HUES48 (cell line): ENCODE data around the gene NECTIN2.
"Not testable (repeated sequence)": the region's sequence is repeated elsewhere in the genome, so short reads cannot be mapped to it uniquely, and the experiment has no call there.

Experiments
- H3K27ac ChIP-seq: one replicate; pipeline ENCODE4 v1.7.0; 2013; ENCODE audit warnings: low read depth, low read length, inconsistent platforms
- H3K27me3 ChIP-seq: 2 replicates; pipeline ENCODE4 v1.6.1; 2013; ENCODE audit warnings: mild to moderate bottlenecking, low read length; ENCODE audit not compliant: control insufficient read depth, insufficient read depth
- H3K36me3 ChIP-seq: 2 replicates; pipeline ENCODE4 v1.6.1; 2013; ENCODE audit warnings: low read length; ENCODE audit not compliant: control insufficient read depth, insufficient read depth
- H3K4me1 ChIP-seq: 2 replicates; pipeline ENCODE4 v1.6.1; 2013; ENCODE audit warnings: mild to moderate bottlenecking, low read length; ENCODE audit not compliant: control insufficient read depth, insufficient read depth
- H3K4me3 ChIP-seq: 2 replicates; pipeline ENCODE4 v1.5.1; 2013; ENCODE audit warnings: mild to moderate bottlenecking, low read depth, low read length
- H3K9ac ChIP-seq: 2 replicates; pipeline ENCODE4 v1.6.1; 2013; ENCODE audit warnings: mild to moderate bottlenecking, low read depth, low read length, moderate library complexity
- H3K9me3 ChIP-seq: 2 replicates; pipeline ENCODE4 v1.6.1; 2013; ENCODE audit warnings: low read length; ENCODE audit not compliant: control insufficient read depth, insufficient read depth

NECTIN2 gene

DNA sequence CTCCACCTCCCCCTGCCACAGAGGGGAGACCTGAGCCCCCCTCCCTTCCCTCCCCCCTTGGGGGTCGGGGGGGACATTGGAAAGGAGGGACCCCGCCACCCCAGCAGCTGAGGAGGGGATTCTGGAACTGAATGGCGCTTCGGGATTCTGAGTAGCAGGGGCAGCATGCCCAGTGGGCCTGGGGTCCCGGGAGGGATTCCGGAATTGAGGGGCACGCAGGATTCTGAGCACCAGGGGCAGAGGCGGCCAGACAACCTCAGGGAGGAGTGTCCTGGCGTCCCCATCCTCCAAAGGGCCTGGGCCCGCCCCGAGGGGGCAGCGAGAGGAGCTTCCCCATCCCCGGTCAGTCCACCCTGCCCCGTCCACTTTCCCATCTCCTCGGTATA, 57.1 kb downstream of the NECTIN2 start:
- Histone ChIP-seq H3K27ac (no peak overlapping the region), H3K36me3 (peaks cover 60% of the 10 kb centered on the region), H3K9ac (no peak overlapping the region)

GRCh38 chr19:44903602-44904425, 57.7 kb downstream of the NECTIN2 start:
- peak overlapping the region; percentile 60 for H3K27ac ChIP-seq
- H3K9ac ChIP-seq: no peak overlapping the region
- peaks cover 5% of the 10 kb centered on the region; the same call in 1 of the 2 replicates for H3K4me1 ChIP-seq
- H3K9me3 ChIP-seq: no peaks in the 10 kb centered on the region
- H3K36me3 ChIP-seq: peaks cover 61% of the 10 kb centered on the region
- no peak overlapping the region for H3K4me3 ChIP-seq
- H3K27me3 ChIP-seq: no peaks in the 10 kb centered on the region

More for the DNA sequence above, 57.1 kb downstream of the NECTIN2 start:
- Histone ChIP-seq H3K4me3 (no peak overlapping the region), H3K4me1 (peaks cover 5% of the 10 kb centered on the region; the same call in 1 of the 2 replicates), H3K27me3 (no peaks in the 10 kb centered on the region), H3K9me3 (no peaks in the 10 kb centered on the region)

DNA sequence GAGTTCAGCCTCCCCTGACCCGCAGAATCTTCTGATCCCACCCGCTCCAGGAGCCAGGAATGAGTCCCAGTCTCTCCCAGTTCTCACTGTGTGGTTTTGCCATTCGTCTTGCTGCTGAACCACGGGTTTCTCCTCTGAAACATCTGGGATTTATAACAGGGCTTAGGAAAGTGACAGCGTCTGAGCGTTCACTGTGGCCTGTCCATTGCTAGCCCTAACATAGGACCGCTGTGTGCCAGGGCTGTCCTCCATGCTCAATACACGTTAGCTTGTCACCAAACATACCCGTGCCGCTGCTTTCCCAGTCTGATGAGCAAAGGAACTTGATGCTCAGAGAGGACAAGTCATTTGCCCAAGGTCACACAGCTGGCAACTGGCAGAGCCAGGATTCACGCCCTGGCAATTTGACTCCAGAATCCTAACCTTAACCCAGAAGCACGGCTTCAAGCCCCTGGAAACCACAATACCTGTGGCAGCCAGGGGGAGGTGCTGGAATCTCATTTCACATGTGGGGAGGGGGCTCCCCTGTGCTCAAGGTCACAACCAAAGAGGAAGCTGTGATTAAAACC, 58.4 kb downstream of the NECTIN2 start:
- H3K36me3 ChIP-seq: peaks cover 56% of the 10 kb centered on the region

GRCh38 chr19:44905437-44906160, 59.5 kb downstream of the NECTIN2 start, which contains the start of gene APOE:
Gene APOE, plus strand, starts transcription at chr19:44905796. Its CDS starts 829 bp downstream, at chr19:44906625.
- H3K4me1 ChIP-seq: peaks cover 5% of the 10 kb centered on the region; the same call in 1 of the 2 replicates
- peaks cover 45% of the 10 kb centered on the region for H3K36me3 ChIP-seq
- H3K9ac ChIP-seq: peak within 1 kb of the TSS; percentile 81
- no peaks in the 10 kb centered on the region for H3K27me3 ChIP-seq
- no peaks in the 10 kb centered on the region for H3K9me3 ChIP-seq
- peak within 1 kb of the TSS; percentile 90 for H3K4me3 ChIP-seq
- peak within 1 kb of the TSS; percentile 90 for H3K27ac ChIP-seq

More for the DNA sequence above, 58.4 kb downstream of the NECTIN2 start:
- peaks cover 5% of the 10 kb centered on the region; the same call in 1 of the 2 replicates for H3K4me1 ChIP-seq
- H3K27ac ChIP-seq: no peak overlapping the region
- H3K4me3 ChIP-seq: no peak overlapping the region
- H3K27me3 ChIP-seq: no peaks in the 10 kb centered on the region
- H3K9me3 ChIP-seq: no peaks in the 10 kb centered on the region
- H3K9ac ChIP-seq: peak overlapping the region; percentile 4; the same call in 1 of the 2 replicates

DNA sequence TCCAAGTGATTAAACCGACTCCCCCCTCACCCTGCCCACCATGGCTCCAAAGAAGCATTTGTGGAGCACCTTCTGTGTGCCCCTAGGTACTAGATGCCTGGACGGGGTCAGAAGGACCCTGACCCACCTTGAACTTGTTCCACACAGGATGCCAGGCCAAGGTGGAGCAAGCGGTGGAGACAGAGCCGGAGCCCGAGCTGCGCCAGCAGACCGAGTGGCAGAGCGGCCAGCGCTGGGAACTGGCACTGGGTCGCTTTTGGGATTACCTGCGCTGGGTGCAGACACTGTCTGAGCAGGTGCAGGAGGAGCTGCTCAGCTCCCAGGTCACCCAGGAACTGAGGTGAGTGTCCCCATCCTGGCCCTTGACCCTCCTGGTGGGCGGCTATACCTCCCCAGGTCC, 61.5 kb downstream of the NECTIN2 start:
- Histone ChIP-seq H3K27me3 (no peaks in the 10 kb centered on the region), H3K9me3 (no peaks in the 10 kb centered on the region), H3K4me3 (no peak overlapping the region), H3K27ac (no peak overlapping the region), H3K4me1 (peaks cover 10% of the 10 kb centered on the region; the same call in 1 of the 2 replicates), H3K36me3 (peaks cover 26% of the 10 kb centered on the region), H3K9ac (no peak overlapping the region)

DNA sequence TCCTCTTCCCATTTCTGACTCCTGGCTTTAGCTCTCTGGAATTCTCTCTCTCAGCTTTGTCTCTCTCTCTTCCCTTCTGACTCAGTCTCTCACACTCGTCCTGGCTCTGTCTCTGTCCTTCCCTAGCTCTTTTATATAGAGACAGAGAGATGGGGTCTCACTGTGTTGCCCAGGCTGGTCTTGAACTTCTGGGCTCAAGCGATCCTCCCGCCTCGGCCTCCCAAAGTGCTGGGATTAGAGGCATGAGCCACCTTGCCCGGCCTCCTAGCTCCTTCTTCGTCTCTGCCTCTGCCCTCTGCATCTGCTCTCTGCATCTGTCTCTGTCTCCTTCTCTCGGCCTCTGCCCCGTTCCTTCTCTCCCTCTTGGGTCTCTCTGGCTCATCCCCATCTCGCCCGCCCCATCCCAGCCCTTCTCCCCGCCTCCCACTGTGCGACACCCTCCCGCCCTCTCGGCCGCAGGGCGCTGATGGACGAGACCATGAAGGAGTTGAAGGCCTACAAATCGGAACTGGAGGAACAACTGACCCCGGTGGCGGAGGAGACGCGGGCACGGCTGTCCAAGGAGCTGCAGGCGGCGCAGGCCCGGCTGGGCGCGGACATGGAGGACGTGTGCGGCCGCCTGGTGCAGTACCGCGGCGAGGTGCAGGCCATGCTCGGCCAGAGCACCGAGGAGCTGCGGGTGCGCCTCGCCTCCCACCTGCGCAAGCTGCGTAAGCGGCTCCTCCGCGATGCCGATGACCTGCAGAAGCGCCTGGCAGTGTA, 62.2 kb downstream of the NECTIN2 start:
- Histone ChIP-seq H3K9ac (no peak overlapping the region), H3K9me3 (no peaks in the 10 kb centered on the region), H3K4me3 (no peak overlapping the region), H3K27ac (no peak overlapping the region), H3K4me1 (peaks cover 10% of the 10 kb centered on the region; the same call in 1 of the 2 replicates), H3K27me3 (no peaks in the 10 kb centered on the region), H3K36me3 (peaks cover 20% of the 10 kb centered on the region)

GRCh38 chr19:44908836-44909261, 62.8 kb downstream of the NECTIN2 start:
- peaks cover 18% of the 10 kb centered on the region for H3K36me3 ChIP-seq

DNA sequence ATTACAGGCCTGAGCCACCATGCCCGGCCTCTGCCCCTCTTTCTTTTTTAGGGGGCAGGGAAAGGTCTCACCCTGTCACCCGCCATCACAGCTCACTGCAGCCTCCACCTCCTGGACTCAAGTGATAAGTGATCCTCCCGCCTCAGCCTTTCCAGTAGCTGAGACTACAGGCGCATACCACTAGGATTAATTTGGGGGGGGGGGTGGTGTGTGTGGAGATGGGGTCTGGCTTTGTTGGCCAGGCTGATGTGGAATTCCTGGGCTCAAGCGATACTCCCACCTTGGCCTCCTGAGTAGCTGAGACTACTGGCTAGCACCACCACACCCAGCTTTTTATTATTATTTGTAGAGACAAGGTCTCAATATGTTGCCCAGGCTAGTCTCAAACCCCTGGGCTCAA, 63.7 kb downstream of the NECTIN2 start:
- no peaks in the 10 kb centered on the region for H3K27me3 ChIP-seq
- peaks cover 18% of the 10 kb centered on the region for H3K36me3 ChIP-seq
- H3K9me3 ChIP-seq: no peaks in the 10 kb centered on the region
- H3K4me3 ChIP-seq: no peak overlapping the region
- H3K9ac ChIP-seq: no peak overlapping the region
- peaks cover 9% of the 10 kb centered on the region for H3K4me1 ChIP-seq
- H3K27ac ChIP-seq: peak overlapping the region; percentile 55

More at GRCh38 chr19:44908836-44909261, 62.8 kb downstream of the NECTIN2 start:
- Histone ChIP-seq H3K9ac (no peak overlapping the region), H3K27ac (no peak overlapping the region), H3K4me3 (no peak overlapping the region), H3K27me3 (no peaks in the 10 kb centered on the region), H3K9me3 (no peaks in the 10 kb centered on the region), H3K4me1 (peaks cover 8% of the 10 kb centered on the region; the same call in 1 of the 2 replicates)

- H3K4me3 ChIP-seq, H3K9me3 ChIP-seq, H3K27me3 ChIP-seq, H3K4me1 ChIP-seq, H3K27ac ChIP-seq, H3K9ac ChIP-seq: not testable (repeated sequence)
- H3K36me3 ChIP-seq: peaks cover 17% of the 10 kb centered on the region
Observed at GRCh38 chr19:44911896-44912295, 65.8 kb downstream of the NECTIN2 start.

GRCh38 chr19:44912854-44913253, 66.8 kb downstream of the NECTIN2 start:
- Histone ChIP-seq H3K4me1 (peaks cover 9% of the 10 kb centered on the region), H3K27ac (no peak overlapping the region), H3K36me3 (peaks cover 8% of the 10 kb centered on the region), H3K9me3 (no peaks in the 10 kb centered on the region), H3K4me3 (no peak overlapping the region), H3K27me3 (no peaks in the 10 kb centered on the region), H3K9ac (no peak overlapping the region)
